Mucosa of rectum (tissue), 2 donors: ENCODE data around the gene RUNX1.

Source experiments
- H3K27ac ChIP-seq, 2 donors: one replicate each; pipeline ENCODE4 v1.7.0; 2013; ENCODE audit warnings: inconsistent platforms in 2 of 2, low read depth in 2 of 2, low read length in 2 of 2
- H3K27me3 ChIP-seq, 2 donors: one replicate each; pipeline ENCODE4 v1.7.0; 2013; ENCODE audit warnings: low read length in 2 of 2; ENCODE audit not compliant: control insufficient read depth in 2 of 2, insufficient read depth in 2 of 2
- H3K36me3 ChIP-seq, 2 donors: one replicate each; pipeline ENCODE4 v1.7.0; 2013; ENCODE audit warnings: low read length in 2 of 2; ENCODE audit not compliant: control insufficient read depth in 2 of 2, insufficient read depth in 2 of 2
- H3K4me1 ChIP-seq, 2 donors: one replicate each; pipeline ENCODE4 v1.7.0; 2013; ENCODE audit warnings: low read length in 2 of 2, mild to moderate bottlenecking in 1 of 2; ENCODE audit not compliant: control insufficient read depth in 2 of 2, insufficient read depth in 2 of 2
- H3K4me3 ChIP-seq, 2 donors: one replicate each; pipeline ENCODE4 v1.7.0; 2013; ENCODE audit warnings: low read length in 2 of 2
- H3K9ac ChIP-seq, 2 donors: one replicate each; pipeline ENCODE4 v1.7.0; 2013; ENCODE audit warnings: low read length in 2 of 2, low read depth in 1 of 2, mild to moderate bottlenecking in 1 of 2
- H3K9me3 ChIP-seq, 2 donors: one replicate each; pipeline ENCODE4 v1.7.0; 2013; ENCODE audit warnings: low read length in 2 of 2; ENCODE audit not compliant: control insufficient read depth in 2 of 2
- donor health status: healthy.
- donor health status: Normal muscosa, but diverticular disease.

Gene RUNX1

DNA sequence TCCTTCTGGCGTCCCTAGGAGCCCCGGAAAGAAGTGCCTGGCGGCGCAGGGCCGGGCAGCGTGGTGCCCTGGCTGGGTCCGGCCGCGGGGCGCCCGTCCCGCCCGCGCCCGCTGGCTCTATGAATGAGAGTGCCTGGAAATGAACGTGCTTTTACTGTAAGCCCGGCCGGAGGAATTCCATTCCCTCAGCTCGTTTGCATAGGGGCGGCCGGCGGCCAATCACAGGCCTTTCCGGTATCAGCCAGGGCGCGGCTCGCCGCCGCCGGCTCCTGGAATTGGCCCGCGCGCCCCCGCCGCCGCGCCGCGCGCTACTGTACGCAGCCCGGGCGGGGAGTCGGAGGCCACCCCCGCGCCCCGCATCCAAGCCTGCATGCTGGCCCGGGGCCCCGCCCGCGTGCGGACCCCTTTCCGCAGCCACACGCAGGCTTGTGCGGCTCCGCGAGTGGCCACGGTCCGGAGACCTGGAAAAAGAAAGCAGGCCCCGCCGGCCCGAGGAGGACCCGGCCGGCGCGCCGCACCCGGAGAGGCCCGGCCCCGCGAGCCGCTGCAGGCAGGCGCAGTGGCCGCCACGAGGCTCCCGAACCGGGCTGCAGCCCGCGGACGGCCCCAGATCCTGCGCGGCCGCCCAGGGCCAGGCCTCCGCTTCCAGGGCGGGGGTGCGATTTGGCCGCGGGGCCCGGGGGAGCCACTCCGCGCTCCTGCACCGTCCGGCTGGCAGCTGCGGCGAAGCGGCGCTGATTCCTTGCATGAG, 160.4 kb downstream of the RUNX1 start:
- no peaks in the 10 kb centered on the region for H3K9me3 ChIP-seq
- peak overlapping the region; percentile 74 to 95 for H3K9ac ChIP-seq
- H3K36me3 ChIP-seq: no peaks in the 10 kb centered on the region
- peak overlapping the region; percentile 86 to 90 for H3K4me3 ChIP-seq
- peaks cover 19% of the 10 kb centered on the region in 2 donors for H3K4me1 ChIP-seq
- H3K27me3 ChIP-seq: peaks cover 10% of the 10 kb centered on the region in 2 donors
- H3K27ac ChIP-seq: peak overlapping the region; percentile 95 to 96

DNA sequence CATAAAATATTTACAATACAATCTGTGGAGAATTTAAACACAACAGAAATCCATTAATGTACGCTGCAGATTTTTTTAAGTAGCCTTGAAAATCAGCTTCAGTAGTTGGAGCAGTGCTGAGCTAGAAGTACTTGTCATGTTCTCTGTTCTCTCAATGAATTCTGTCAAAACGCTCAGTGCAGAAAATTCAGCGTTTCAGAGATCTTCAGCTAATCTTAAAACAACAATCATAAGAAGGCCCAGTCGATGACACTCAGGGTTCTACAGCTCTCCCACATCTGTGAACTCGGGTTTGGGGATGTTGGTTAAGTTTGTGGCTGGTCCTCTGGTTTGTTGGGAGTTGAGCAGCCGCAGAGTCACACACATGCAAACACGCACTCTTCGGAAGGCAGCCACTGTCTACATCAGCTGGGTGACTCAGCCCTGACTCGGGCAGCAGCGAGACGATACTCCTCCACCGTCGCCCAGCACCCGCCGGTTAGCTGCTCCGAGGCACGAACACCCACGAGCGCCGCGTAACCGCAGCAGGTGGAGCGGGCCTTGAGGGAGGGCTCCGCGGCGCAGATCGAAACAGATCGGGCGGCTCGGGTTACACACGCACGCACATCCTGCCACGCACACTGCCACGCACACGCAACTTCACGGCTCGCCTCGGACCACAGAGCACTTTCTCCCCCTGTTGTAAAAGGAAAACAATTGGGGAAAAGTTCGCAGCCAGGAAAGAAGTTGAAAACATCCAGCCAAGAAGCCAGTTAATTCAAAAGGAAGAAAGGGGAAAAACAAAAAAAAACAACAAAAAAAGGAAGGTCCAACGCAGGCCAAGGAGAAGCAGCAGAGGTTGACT, 161.2 kb downstream of the RUNX1 start:
- no peaks in the 10 kb centered on the region for H3K36me3 ChIP-seq
- peaks cover 19 to 23% of the 10 kb centered on the region in 2 donors for H3K4me1 ChIP-seq
- H3K4me3 ChIP-seq: peak overlapping the region; percentile 86 to 90
- peaks cover 10% of the 10 kb centered on the region in 2 donors for H3K27me3 ChIP-seq
- peak overlapping the region; percentile 74 to 95 for H3K9ac ChIP-seq
- peak overlapping the region; percentile 95 to 96 for H3K27ac ChIP-seq
- no peaks in the 10 kb centered on the region for H3K9me3 ChIP-seq

DNA sequence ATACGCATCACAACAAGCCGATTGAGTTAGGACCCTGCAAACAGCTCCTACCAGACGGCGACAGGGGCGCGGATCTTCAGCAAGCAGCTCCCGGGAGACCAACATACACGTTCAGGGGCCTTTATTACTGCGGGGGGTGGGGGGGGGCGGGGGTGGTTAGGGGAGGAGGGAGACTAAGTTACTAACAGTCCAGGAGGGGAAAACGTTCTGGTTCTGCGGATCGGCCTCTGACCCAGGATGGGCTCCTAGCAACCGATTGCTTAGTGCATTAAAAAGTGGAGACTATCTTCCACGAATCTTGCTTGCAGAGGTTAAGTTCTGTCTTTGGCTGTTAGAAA, 162.0 kb downstream of the RUNX1 start:
- Histone ChIP-seq H3K27ac (peak overlapping the region; percentile 95 to 97), H3K4me3 (peak overlapping the region; percentile 86 to 90), H3K4me1 (peaks cover 19 to 23% of the 10 kb centered on the region in 2 donors), H3K9me3 (no peaks in the 10 kb centered on the region), H3K9ac (peak overlapping the region; percentile 85 to 96), H3K36me3 (no peaks in the 10 kb centered on the region), H3K27me3 (peaks cover 7 to 10% of the 10 kb centered on the region in 2 donors)

DNA sequence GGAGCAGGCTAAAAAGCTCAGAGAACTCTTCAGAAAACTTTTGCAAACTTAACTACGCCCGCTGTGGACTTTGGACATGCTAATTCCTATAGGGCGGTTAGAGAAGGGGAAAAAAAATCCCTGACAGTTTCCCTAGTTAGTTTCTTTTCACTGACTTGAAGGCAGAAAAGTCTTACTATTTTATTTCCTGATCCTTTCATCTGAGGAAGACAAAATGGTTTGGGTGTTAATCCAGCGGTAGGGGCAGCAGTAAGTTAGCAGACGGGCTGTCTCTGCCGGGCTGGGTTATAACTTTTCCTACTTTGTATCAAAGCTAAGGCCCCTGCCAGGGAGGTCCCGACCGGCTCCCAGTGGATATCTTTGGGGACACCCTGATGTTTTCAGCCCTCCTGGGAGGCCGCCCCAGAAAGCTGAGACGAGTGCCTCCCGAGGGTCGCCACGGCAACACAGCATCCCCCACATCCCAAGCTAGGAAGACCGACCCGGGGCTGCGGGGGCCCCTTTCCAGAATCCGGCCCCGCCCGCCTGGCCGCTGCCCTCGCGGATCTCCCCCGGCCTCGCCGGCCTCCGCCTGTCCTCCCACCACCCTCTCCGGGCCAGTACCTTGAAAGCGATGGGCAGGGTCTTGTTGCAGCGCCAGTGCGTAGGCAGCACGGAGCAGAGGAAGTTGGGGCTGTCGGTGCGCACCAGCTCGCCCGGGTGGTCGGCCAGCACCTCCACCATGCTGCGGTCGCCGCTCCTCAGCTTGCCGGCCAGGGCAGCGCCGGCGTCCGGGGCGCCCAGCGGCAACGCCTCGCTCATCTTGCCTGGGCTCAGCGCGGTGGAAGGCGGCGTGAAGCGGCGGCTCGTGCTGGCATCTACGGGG, 162.6 kb downstream of the RUNX1 start:
- H3K4me1 ChIP-seq: peaks cover 19 to 23% of the 10 kb centered on the region in 2 donors
- peak overlapping the region; percentile 86 to 90 for H3K4me3 ChIP-seq
- H3K27me3 ChIP-seq: peaks cover 7 to 8% of the 10 kb centered on the region in 2 donors
- peak overlapping the region; percentile 85 to 96 for H3K9ac ChIP-seq
- peak overlapping the region; percentile 93 to 97 for H3K27ac ChIP-seq
- H3K36me3 ChIP-seq: no peaks in the 10 kb centered on the region
- H3K9me3 ChIP-seq: no peaks in the 10 kb centered on the region

GRCh38 chr21:34885626-34886239, 163.4 kb downstream of the RUNX1 start:
- H3K27me3 ChIP-seq: peaks cover under 1 to 1% of the 10 kb centered on the region in 2 donors
- H3K4me1 ChIP-seq: peaks cover 13 to 22% of the 10 kb centered on the region in 2 donors
- H3K27ac ChIP-seq: peak overlapping the region; percentile 93 to 97
- no peaks in the 10 kb centered on the region for H3K36me3 ChIP-seq
- peak overlapping the region; percentile 86 to 90 for H3K4me3 ChIP-seq
- no peaks in the 10 kb centered on the region for H3K9me3 ChIP-seq
- peak overlapping the region; percentile 85 to 96 for H3K9ac ChIP-seq

DNA sequence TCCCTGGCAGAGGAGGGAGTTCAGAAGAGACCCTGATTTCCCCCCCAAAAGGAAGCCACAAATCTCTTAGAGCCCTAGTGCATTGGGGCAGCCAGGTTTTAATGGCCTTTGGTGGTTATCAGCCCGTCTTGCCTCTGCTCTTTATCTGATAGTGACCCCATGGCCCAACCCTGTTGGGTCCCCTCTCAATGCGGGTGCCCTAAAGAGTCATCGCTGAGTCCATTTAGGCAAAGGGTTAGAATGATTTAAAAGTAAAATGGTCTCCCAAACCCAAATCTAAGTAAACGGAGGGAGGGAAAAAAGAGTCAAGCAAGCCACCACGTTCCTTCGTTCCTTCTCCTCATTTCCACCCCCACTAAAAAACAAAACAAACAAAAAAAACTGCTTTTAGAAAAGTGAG, 164.0 kb downstream of the RUNX1 start:
- H3K9me3 ChIP-seq: no peaks in the 10 kb centered on the region

DNA sequence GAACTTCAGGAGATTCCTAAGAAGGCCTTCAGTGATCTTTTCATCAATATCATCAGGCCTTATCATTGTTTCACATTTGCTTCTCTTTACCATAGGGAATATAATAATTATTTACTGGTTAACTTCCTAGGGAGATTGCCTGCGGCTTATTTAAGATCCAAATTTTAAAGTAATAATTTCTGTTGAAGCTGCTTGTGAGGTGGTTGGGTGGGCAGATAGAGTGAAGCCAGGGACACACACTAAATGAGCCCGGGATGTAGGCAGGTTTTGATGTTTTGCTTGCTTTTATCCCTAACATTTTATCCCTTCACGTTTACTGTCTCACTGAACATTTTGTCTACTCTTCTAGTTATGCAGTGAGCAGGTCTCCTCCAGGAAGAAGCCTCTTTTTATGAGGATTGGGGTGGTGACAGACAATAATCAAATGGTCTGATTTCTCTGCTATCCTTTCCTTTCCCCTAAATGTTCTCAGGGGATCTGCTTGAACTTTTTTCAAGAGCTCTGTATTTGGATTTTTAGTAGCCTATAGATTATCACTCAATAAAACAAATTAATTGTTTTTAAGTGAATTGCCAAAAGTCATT, 164.7 kb downstream of the RUNX1 start:
- Histone ChIP-seq H3K4me1 (peaks cover 6 to 21% of the 10 kb centered on the region in 2 donors), H3K36me3 (peaks cover 0 to 4% of the 10 kb centered on the region in 2 donors), H3K4me3 (peak overlapping the region in 1 of 2 donors; percentile 86), H3K27me3 (no peaks in the 10 kb centered on the region), H3K9me3 (no peaks in the 10 kb centered on the region), H3K9ac (peak overlapping the region in 1 of 2 donors; percentile 96), H3K27ac (peak overlapping the region in 1 of 2 donors; percentile 31)

More for the DNA sequence above, 164.0 kb downstream of the RUNX1 start:
- peaks cover 0 to 4% of the 10 kb centered on the region in 2 donors for H3K36me3 ChIP-seq
- peak overlapping the region; percentile 85 to 96 for H3K9ac ChIP-seq
- no peaks in the 10 kb centered on the region for H3K27me3 ChIP-seq
- H3K4me1 ChIP-seq: peaks cover 8 to 21% of the 10 kb centered on the region in 2 donors
- peak overlapping the region; percentile 86 to 90 for H3K4me3 ChIP-seq
- H3K27ac ChIP-seq: peak overlapping the region; percentile 93 to 97

- H3K27ac ChIP-seq: peak overlapping the region; percentile 19 to 50
- no peaks in the 10 kb centered on the region for H3K9me3 ChIP-seq
- H3K27me3 ChIP-seq: no peaks in the 10 kb centered on the region
- peaks cover 0 to 4% of the 10 kb centered on the region in 2 donors for H3K36me3 ChIP-seq
- H3K4me3 ChIP-seq: peak overlapping the region in 1 of 2 donors; percentile 27
- H3K4me1 ChIP-seq: peaks cover 6 to 25% of the 10 kb centered on the region in 2 donors
- H3K9ac ChIP-seq: peak overlapping the region; percentile 35 to 96
These were observed 165.4 kb downstream of the RUNX1 start for GRCh38 chr21:34883491-34884271.
